Smooth muscle cell of trachea (primary cell): ENCODE data around the gene KIAA0753. TPM values are rescaled to one million over a fixed set of nuclear protein-coding genes. Genes with fewer than 3 reads are reported as not detected.

Experiments used
- total RNA-seq: library from RNA; depleted of rRNA; stranded (reverse); fragments of >200 nt; gene quantifications from 2 replicates; pipeline ENCODE4 v1.2.1, GENCODE V29; 2014

KIAA0753 gene
- total RNA-seq, result 10.5 and 18.9 TPM in 2 replicates

GRCh38 chr17:6640536-6641246, at the start of gene KIAA0753, which contains the start of gene TXNDC17:
KIAA0753 (minus strand) TSS chr17:6640711; CDS start chr17:6635103, 5,608 bp downstream.
TXNDC17 (plus strand) TSS chr17:6641060; CDS start chr17:6641083, 23 bp downstream.

GRCh38 chr17:6651354-6651918, 10.9 kb upstream of the KIAA0753 start, which contains the start of the genes C17orf100 and MED31:
C17orf100 (plus strand) TSS chr17:6651762; CDS start chr17:6651914, 152 bp downstream.
MED31 (minus strand) TSS chr17:6651605; CDS start chr17:6651528, 77 bp downstream.

GRCh38 chr17:6556121-6557039, 84.1 kb downstream of the KIAA0753 start, which contains the start of gene PITPNM3:
PITPNM3 (minus strand) TSS chr17:6556555; CDS start chr17:6556406, 149 bp downstream.

Other genes starting within 250 kb of the KIAA0753 start
- gene AIPL1, start 205.6 kb downstream of the KIAA0753 start, total RNA-seq, result 0.17 TPM in 1 of 2 replicates, not detected in the other
- 3.1 and 25.3 TPM in 2 replicates for gene PIMREG, start 196.3 kb downstream of the KIAA0753 start, total RNA-seq
- gene PITPNM3, start 84.2 kb downstream of the KIAA0753 start, total RNA-seq, result 0.44 and 0.50 TPM in 2 replicates
- 68.1 and 231 TPM in 2 replicates for gene TXNDC17, start 349 bp upstream of the KIAA0753 start, total RNA-seq
- gene MED31, start 10.9 kb upstream of the KIAA0753 start, total RNA-seq, result 3.0 and 9.5 TPM in 2 replicates
- gene C17orf100, start 11.1 kb upstream of the KIAA0753 start, total RNA-seq, result 0.58 and 1.2 TPM in 2 replicates
- not detected in 2 replicates for gene SLC13A5, start 72.7 kb upstream of the KIAA0753 start, total RNA-seq
- gene XAF1, start 115.3 kb upstream of the KIAA0753 start, total RNA-seq, result 20.4 and 32.1 TPM in 2 replicates
- gene FBXO39, start 135.5 kb upstream of the KIAA0753 start, total RNA-seq, result 0.15 TPM in 1 of 2 replicates, not detected in the other
- gene TEKT1, start 191.0 kb upstream of the KIAA0753 start, total RNA-seq, result not detected in 2 replicates